KOPT-K1 (cell line): ENCODE measurements around the gene PROS1.
A peak's percentile ranks its signal among the peaks of the same experiment; 100 is the strongest.
"Not testable (repeated sequence)": the region's sequence is repeated elsewhere in the genome, so short reads cannot be mapped to it uniquely, and the experiment has no call there.

Experiments used
- H3K27ac ChIP-seq: fragments of 200-600 bp; sonication (generic); 2 replicates; pipeline ENCODE4 v1.5.1; 2016; ENCODE audit warnings: antibody characterized with exemption, mild to moderate bottlenecking, low read depth, low read length; ENCODE audit not compliant: poor library complexity, severe bottlenecking
- H3K36me3 ChIP-seq: fragments of 200-600 bp; sonication (generic); 2 replicates; pipeline ENCODE4 v1.5.1; 2017; ENCODE audit warnings: antibody characterized with exemption, mild to moderate bottlenecking, low read length, moderate library complexity; ENCODE audit not compliant: insufficient read depth
- H3K9me3 ChIP-seq: fragments of 200-600 bp; sonication (generic); 2 replicates; pipeline ENCODE4 v1.5.1; 2017; ENCODE audit warnings: antibody characterized with exemption, low read length, mild to moderate bottlenecking; ENCODE audit not compliant: insufficient read depth, poor library complexity, severe bottlenecking

PROS1 gene

DNA sequence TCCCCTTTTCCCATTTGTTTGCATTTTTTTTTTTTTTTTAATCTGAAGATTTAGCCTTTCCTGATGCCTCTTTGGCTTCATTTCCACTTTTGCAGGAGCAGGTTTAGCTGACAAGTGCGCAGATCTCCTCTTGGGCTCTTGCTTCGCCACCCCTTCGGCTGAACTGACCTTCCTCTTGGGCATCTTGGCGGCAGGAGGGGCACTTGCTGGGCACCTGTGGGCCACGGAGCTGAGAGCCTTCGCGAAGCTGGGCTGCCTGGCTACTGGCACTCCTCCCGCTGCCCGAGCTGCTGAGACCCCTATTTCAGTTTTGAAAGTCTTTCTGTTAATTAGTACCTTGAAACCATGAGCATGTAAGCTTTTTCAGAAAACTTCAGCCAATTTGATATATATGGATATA is 15.1 kb upstream of the PROS1 start:
- Histone ChIP-seq H3K36me3 (no peaks in the 10 kb centered on the region), H3K27ac (no peak overlapping the region), H3K9me3 (no peaks in the 10 kb centered on the region)

DNA sequence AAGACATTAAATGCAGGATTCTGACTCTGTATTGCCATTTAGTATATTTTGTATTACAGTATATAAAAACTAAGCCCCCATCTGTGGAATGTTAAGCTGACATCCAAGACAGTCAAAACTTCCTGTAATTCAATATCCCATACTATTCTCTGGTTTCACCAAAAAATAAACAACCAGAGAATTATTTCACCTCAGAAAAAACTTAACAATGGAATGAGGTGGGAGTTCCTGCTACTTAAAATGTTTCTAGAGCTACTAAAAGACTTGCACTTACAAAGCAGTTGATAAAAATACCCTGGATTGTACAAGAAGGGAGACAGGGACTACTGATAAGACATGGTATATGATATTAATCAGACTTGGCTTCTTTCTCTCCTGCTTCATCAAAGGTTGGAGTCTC is 14.6 kb upstream of the PROS1 start:
- no peaks in the 10 kb centered on the region for H3K36me3 ChIP-seq
- H3K27ac ChIP-seq: no peak overlapping the region
- H3K9me3 ChIP-seq: no peaks in the 10 kb centered on the region

DNA sequence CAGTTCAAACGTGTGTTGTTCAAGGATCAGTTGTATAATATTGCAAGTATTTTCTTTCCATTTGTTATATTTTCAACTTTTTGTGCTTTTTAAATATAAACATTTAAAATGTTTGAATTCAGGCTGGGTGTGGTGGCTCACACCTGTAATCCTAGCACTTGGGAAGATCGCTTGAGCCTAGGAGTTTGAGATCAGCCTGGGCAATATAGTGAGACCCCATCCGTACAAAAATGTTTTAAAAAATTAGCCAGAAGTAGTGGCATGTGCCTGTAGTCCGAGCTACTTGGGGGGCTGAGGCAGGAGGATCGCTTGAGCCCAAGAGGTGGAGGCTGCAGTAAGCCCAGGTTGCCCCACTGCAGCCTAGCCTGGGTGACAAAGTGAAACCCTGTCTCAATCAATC is 10.9 kb upstream of the PROS1 start:
- Histone ChIP-seq H3K27ac (no peak overlapping the region), H3K9me3 (no peaks in the 10 kb centered on the region), H3K36me3 (no peaks in the 10 kb centered on the region)

DNA sequence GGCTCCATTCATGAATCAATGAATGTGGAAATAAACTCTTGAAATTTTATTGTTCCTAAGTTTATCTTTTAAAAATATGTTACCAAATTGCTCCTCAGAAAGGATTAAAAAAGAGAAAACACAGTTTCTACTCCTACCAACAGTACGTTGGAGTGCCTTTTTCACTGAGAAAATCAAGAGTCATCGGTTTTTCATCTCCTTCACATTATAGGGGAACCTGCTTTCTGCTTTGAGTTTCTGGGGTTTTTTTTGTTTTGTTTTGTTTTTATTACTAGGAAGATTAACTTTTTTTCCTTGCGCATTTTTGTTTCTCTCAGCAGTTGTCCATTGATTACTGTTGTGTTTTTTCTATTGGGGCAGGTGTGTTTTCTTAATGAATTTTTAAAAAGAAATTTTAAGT is 9.7 kb upstream of the PROS1 start:
- no peaks in the 10 kb centered on the region for H3K36me3 ChIP-seq
- no peaks in the 10 kb centered on the region for H3K9me3 ChIP-seq
- H3K27ac ChIP-seq: no peak overlapping the region

DNA sequence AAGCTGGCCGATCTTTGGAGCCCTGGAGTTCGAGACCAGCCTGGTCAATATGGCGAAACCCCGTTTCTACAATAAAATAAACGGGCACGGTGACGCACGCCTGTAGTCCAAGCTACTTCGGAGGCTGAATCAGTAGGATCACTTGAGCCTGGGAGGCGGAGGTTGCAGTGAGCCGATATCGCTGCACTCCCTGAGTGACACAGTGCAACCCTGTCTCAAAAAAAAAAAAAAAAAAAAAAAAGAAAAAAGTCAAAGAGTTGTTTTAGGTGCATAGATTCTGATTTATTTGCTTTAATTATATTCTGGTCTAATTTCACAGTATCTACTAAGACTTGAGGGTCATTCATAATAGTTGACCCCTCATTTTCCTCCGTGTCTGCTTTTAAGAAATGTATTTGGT is 8.0 kb upstream of the PROS1 start:
- H3K9me3 ChIP-seq: no peaks in the 10 kb centered on the region
- no peak overlapping the region for H3K27ac ChIP-seq
- H3K36me3 ChIP-seq: no peaks in the 10 kb centered on the region

DNA sequence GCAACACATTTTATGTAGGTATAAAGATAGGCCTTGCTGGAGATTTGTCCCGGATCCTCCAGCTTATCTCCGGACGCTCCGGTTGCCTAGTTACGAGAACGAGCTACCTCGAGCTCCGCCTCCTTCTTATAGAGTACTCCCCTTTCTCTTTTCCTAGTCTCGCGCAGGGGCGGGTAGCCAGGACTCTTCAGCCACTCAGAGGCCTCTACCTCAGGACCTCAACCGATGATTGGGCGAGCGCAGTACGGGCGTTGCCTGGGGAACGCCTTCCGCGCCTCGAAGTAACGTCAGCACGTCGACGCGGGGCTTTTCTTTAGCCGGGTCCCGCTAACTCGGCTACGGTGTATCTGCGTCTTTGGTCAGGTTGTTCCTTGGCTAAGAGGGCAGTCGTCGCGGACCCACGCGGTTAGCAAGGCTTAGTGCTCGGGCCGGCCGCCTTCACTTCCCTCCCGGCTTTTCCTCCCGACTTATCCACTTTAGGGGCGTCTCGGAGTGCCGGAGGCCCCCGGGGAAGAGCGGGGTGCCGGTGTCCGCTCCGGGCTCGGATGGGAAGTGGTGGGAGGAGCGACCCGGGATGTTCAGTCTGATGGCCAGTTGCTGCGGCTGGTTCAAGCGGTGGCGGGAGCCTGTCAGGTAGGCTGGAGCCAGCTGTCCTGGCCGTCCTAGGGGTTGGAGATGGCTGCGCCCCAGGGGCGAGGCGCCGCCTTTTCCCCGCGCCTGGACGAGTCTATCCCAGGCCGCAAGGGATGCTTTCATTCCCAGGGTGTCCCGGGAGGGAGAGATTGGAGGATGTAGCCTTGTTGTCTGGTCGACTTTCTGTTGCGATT is 6.4 kb upstream of the PROS1 start, which contains the start of gene ARL13B:
Gene ARL13B, plus strand, starts transcription at position 306 of the 827 bp plus-strand sequence. Its CDS starts 269 bp downstream, at position 575.
- Histone ChIP-seq H3K9me3 (no peaks in the 10 kb centered on the region), H3K27ac (peak within 1 kb of the TSS; percentile 47), H3K36me3 (no peaks in the 10 kb centered on the region)

DNA sequence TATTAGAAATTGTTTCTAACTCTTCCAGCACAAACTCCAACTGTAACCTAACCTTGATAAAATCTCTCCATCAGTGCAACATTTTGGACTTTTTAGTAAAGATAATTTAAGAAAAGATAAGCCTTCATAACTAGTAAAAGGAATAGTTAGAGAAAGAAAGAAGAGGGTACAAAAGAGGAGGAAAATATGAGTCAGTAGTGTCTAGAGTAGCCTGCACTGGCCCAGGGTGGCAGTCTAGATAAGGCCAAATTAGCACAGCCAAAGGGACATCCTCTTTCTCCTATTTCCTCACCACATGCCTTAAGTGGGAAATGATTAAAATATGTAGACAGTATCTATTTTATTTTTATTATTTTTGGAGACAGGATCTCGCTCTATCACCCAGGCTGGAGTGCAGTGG is 3.7 kb downstream of the PROS1 start:
- Histone ChIP-seq H3K36me3 (no peaks in the 10 kb centered on the region), H3K9me3 (no peaks in the 10 kb centered on the region), H3K27ac (no peak overlapping the region)

DNA sequence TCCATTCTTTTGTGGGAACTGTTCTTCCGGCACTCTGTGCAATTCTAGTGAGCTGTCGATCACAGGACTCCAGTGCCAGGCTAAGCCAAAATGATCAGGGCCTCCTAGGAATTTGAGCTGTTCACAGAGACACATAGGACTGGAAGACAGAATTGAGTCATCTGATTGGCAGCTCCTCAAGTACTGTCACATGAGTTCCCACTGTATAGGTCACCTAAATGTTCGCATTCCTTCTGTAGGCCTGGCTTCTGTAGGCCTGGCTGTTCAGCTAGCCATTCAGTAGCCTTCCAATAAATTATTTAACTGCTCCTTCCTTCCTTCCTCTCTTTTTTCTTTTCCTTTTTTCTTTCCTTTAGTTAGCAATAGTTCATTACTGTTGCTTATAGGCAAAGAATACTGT is 4.3 kb downstream of the PROS1 start:
- H3K36me3 ChIP-seq: no peaks in the 10 kb centered on the region
- no peak overlapping the region for H3K27ac ChIP-seq
- H3K9me3 ChIP-seq: no peaks in the 10 kb centered on the region

DNA sequence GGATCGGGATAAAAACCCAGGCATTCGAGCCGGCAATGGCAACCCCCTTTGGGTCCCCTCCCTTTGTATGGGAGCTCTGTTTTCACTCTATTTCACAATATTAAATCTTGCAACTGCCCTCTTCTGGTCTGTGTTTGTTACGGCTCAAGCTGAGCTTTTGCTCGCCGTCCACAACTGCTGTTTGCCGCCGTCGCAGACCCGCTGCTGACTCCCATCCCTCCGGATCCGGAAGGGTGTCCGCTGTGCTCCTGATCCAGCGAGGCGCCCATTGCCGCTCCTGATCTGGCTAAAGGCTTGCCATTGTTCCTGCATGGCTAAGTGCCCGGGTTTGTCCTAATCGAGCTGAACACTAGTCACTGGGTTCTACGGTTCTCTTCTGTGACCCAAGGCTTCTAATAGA is 8.6 kb downstream of the PROS1 start:
- H3K36me3 ChIP-seq, H3K9me3 ChIP-seq: not testable (repeated sequence)

DNA sequence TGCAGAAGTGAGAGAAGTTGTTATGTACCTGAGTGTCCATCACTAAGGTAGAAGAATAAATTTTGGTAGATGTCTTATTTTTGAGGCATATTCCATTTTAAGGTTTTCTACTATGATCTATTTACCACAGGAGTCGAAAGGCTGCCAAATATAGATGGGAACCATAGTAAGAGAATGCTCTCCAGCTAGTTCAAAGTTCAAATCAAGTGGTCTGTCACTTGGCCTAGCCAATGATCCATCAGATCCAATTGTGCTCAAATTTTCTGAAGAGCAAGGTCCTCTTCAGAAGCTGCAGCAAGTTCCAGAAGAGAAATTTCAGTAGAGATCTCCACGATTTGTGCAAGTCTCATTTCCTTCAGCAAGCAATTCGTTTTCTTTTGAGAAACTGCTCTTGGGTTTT is 10.9 kb downstream of the PROS1 start:
- H3K9me3 ChIP-seq: no peaks in the 10 kb centered on the region
- H3K36me3 ChIP-seq: no peaks in the 10 kb centered on the region
- no peak overlapping the region for H3K27ac ChIP-seq

More for the DNA sequence above, 8.6 kb downstream of the PROS1 start:
- H3K27ac ChIP-seq: not testable (repeated sequence)

DNA sequence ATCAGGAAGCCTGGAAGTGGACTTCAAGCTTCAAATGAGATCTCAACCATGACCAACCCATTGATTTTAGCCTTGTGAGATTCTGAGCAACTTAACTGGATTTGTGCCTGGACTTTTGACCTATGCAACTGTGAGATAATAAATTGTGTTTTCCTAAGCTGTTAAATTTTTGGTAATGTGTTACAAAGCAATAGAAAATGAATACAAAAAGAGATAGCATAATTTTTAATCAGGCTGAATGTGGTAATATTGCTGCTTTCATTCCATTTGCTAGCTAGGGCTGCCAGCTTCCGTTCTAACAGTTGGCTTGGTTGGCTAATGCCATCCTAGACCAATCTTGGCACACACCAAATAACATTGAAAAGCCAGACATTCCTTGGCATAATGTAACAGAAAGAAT is 12.2 kb downstream of the PROS1 start:
- no peaks in the 10 kb centered on the region for H3K9me3 ChIP-seq
- H3K27ac ChIP-seq: no peak overlapping the region
- no peaks in the 10 kb centered on the region for H3K36me3 ChIP-seq

DNA sequence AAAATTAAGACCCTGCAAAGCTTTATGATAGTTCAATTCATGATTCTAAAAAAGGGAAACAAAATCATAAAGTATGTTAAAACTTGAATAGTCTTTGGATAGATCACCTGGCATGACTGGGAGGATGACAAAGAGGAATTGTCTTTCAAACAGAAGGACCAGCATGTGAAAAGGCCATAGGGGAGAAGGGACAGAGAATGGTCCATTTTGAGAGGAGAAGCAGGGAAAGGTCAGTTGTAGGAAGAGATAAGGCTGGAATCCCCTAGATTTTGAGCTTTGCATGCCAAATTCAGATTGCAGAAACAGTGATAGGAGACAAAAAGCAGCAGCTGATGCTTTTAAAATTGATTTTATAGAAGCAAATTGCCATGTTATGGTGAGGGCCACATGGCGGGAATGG is 12.7 kb downstream of the PROS1 start:
- Histone ChIP-seq H3K36me3 (no peaks in the 10 kb centered on the region), H3K9me3 (no peaks in the 10 kb centered on the region), H3K27ac (no peak overlapping the region)

DNA sequence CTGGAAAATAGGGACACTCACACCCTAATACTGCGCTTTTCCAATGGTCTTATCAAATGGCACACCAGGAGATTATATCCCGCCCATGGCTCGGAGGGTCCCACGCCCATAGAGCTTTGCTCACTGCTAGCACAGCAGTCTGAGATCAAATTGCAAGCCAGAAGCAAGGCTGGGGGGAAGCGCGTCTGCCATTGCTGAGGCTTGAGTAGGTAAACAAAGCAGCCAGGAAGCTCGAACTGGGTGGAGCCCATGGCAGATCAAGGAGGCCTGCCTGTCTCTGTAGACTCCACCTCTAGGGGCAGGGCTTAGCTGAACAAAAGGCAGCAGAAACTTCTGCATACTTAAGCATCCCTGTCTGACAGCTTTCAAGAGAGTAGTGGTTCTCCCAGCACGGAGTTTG is 23.7 kb downstream of the PROS1 start:
- H3K27ac ChIP-seq, H3K36me3 ChIP-seq, H3K9me3 ChIP-seq: not testable (repeated sequence)

DNA sequence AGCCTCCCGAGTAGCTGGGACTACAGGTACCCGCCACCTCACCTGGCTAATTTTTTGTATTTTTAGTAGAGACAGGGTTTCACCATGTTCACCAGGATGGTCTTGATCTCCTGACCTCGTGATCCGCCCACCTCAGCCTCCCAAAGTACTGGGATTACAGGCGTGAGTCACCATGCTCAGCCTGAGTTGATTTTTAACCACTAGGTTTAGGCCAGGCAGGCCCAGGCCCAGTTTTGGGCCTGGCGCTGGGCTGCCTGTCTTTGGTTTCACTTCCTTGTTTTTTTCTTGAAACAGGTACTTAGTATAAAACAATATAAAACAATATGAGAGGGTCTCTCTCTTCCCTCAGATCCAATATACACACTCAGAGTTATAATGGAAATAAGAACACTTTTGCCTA is 36.2 kb downstream of the PROS1 start:
- H3K27ac ChIP-seq, H3K9me3 ChIP-seq, H3K36me3 ChIP-seq: not testable (repeated sequence)

DNA sequence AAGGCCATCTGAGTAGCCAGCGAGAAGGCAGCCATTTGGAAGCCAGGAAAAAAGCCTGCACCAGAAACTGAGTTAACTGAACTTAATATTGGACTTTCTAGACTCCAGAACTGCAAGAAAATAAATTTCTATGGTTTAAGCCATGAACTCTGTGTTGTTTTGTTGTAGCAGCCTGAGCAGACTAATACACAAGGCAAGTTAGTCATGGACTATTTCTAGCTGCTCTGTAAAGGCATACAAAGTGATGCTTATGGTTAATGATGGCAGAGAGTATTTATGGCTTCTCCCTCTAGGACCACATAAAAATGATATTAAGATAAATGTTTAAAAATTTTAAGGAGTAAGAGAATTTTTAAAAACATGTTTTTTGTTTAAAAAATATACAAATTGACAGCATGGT is 37.1 kb downstream of the PROS1 start:
- Histone ChIP-seq H3K36me3 (no peaks in the 10 kb centered on the region), H3K27ac (no peak overlapping the region), H3K9me3 (no peaks in the 10 kb centered on the region)

DNA sequence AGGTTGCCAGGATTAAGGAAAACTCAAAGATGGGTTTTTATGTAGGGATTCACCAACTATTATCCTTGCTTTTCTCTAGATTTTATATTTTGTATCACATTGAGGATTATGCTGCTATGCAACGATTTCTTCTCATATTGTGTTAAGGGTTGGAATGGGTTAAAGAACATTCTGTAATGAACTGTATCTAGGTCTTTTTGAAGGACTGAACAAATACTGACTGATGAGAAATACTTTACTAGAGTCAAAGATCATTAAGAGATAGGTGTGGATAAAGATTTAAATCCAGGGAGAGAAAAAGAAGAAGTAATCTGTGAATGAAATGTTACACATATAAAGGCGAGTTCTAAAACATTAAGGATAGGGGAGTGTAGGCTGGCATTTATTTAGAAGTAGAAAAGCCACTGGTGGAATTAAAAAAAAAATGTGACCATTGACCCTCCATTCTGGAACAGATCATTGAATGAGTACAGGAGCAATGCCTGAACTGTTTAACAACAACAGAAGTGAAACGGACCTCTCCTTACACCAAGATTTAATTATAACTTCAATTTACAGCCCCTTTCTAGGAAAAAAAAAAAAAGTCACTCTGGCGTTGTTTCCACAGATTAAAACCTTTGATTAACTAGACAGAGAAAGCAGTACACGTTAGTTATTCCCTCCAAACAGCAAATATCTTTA is 39.2 kb downstream of the PROS1 start:
- Histone ChIP-seq H3K36me3 (no peaks in the 10 kb centered on the region), H3K27ac (no peak overlapping the region), H3K9me3 (no peaks in the 10 kb centered on the region)
